Endothelial cell (in vitro differentiated cells): ENCODE data around the gene SHROOM3. TPM values are rescaled to one million over a fixed set of nuclear protein-coding genes. Genes with fewer than 3 reads are reported as not detected.

Experiments
- DNase-seq: peaks from one replicate; pipeline ENCODE4 v3.0.0; 2021; ENCODE audit warnings: low spot score
- H3K27ac Mint-ChIP-seq: one replicate; pipeline ENCODE4 v1.8.0; 2021; ENCODE audit warnings: mixed read lengths, inconsistent platforms; ENCODE audit not compliant: unreplicated experiment
- H3K27me3 Mint-ChIP-seq: one replicate; pipeline ENCODE4 v1.8.0; 2021; ENCODE audit warnings: mild to moderate bottlenecking, moderate library complexity, mixed read lengths, inconsistent platforms; ENCODE audit not compliant: unreplicated experiment
- H3K36me3 Mint-ChIP-seq: one replicate; pipeline ENCODE4 v1.8.0; 2021; ENCODE audit warnings: mild to moderate bottlenecking, low read depth, mixed read lengths, inconsistent platforms; ENCODE audit not compliant: unreplicated experiment
- H3K4me1 Mint-ChIP-seq: one replicate; pipeline ENCODE4 v1.8.0; 2021; ENCODE audit warnings: mild to moderate bottlenecking, mixed read lengths, inconsistent platforms; ENCODE audit not compliant: unreplicated experiment
- H3K4me3 Mint-ChIP-seq: one replicate; pipeline ENCODE4 v1.8.0; 2021; ENCODE audit warnings: mild to moderate bottlenecking, mixed read lengths, inconsistent platforms; ENCODE audit not compliant: unreplicated experiment
- H3K9me3 Mint-ChIP-seq: one replicate; pipeline ENCODE4 v1.8.0; 2021; ENCODE audit warnings: mixed read lengths, inconsistent platforms; ENCODE audit not compliant: unreplicated experiment
- CTCF ChIP-seq: fragments of 200-600 bp; sonication (generic); IDR thresholded peaks from one replicate; pipeline ENCODE4 v1.5.0; 2021; ENCODE audit warnings: antibody characterized with exemption; ENCODE audit not compliant: unreplicated experiment
- total RNA-seq: library from RNA; stranded (reverse); fragmentation: NEBNext Ultra II Directional; extraction: Animal tissue kit (Norgen Biotek cat#: 25700); gene quantifications from one replicate; pipeline ENCODE4 v1.2.1, GENCODE V29; 2021; ENCODE audit not compliant: unreplicated experiment

SHROOM3 gene
- total RNA-seq, 1 donor from 2014 or later, result 7.9 TPM

GRCh38 chr4:76571274-76571673 is 136.2 kb downstream of the SHROOM3 start:
- H3K36me3 Mint-ChIP-seq, result no peaks in the 10 kb centered on the region
- H3K4me3 Mint-ChIP-seq, result no peak overlapping the region

GRCh38 chr4:76572224-76572623 is 137.2 kb downstream of the SHROOM3 start:
- Mint-ChIP-seq H3K9me3 (no peaks in the 10 kb centered on the region), H3K27ac (no peak overlapping the region), H3K4me3 (no peak overlapping the region), H3K27me3 (no peaks in the 10 kb centered on the region), H3K36me3 (no peaks in the 10 kb centered on the region), H3K4me1 (no peaks in the 10 kb centered on the region)
- no peak for DNase-seq
- TF ChIP-seq CTCF, result no peak

More at GRCh38 chr4:76571274-76571673, 136.2 kb downstream of the SHROOM3 start:
- no peak overlapping the region for H3K27ac Mint-ChIP-seq
- no peak for DNase-seq
- no peaks in the 10 kb centered on the region for H3K9me3 Mint-ChIP-seq
- H3K4me1 Mint-ChIP-seq, result no peaks in the 10 kb centered on the region
- TF ChIP-seq CTCF, result no peak
- H3K27me3 Mint-ChIP-seq, result no peaks in the 10 kb centered on the region

GRCh38 chr4:76576824-76577223 is 141.8 kb downstream of the SHROOM3 start:
- TF ChIP-seq CTCF, result no peak
- Mint-ChIP-seq H3K27ac (no peak overlapping the region), H3K27me3 (no peaks in the 10 kb centered on the region), H3K36me3 (no peaks in the 10 kb centered on the region), H3K4me3 (no peak overlapping the region), H3K9me3 (no peaks in the 10 kb centered on the region), H3K4me1 (no peaks in the 10 kb centered on the region)
- DNase-seq, result no peak

GRCh38 chr4:76578002-76578560 is 143.1 kb downstream of the SHROOM3 start:
- no peak for DNase-seq
- Mint-ChIP-seq H3K36me3 (no peaks in the 10 kb centered on the region), H3K27me3 (no peaks in the 10 kb centered on the region), H3K4me1 (no peaks in the 10 kb centered on the region), H3K4me3 (no peak overlapping the region), H3K27ac (no peak overlapping the region), H3K9me3 (no peaks in the 10 kb centered on the region)
- no peak for TF ChIP-seq CTCF

- no peaks in the 10 kb centered on the region for H3K4me1 Mint-ChIP-seq
- H3K27ac Mint-ChIP-seq, result no peak overlapping the region
- no peaks in the 10 kb centered on the region for H3K9me3 Mint-ChIP-seq
- no peak for DNase-seq
- no peaks in the 10 kb centered on the region for H3K36me3 Mint-ChIP-seq
- H3K27me3 Mint-ChIP-seq, result no peaks in the 10 kb centered on the region
- no peak overlapping the region for H3K4me3 Mint-ChIP-seq
- no peak for TF ChIP-seq CTCF
Observed at GRCh38 chr4:76579596-76580375, 144.8 kb downstream of the SHROOM3 start.
